Esophagus squamous epithelium (tissue), 5 donors: ENCODE measurements around the gene FRMD4A. TPM values are rescaled to one million over a fixed set of nuclear protein-coding genes. Genes with fewer than 3 reads are reported as not detected.

Experiments
- DNase-seq: peaks from one replicate; lab custom pipeline; 2025; lab: John Stamatoyannopoulos, UW
- H3K27ac ChIP-seq, 4 donors: fragments of 200-600 bp; sonication (generic); one replicate each; pipeline ENCODE4 v1.5.1; 2016 to 2019; ENCODE audit warnings: mild to moderate bottlenecking in 1 of 4
- H3K27me3 ChIP-seq, 4 donors: fragments of 200-600 bp; sonication (generic); 1 replicate in 3 of 4; 2 replicates in 1 of 4; pipeline versions ENCODE4 v1.5.1 to v1.6.0; 2017 to 2021; ENCODE audit warnings: antibody characterized with exemption in 1 of 4
- H3K36me3 ChIP-seq, 3 donors: fragments of 200-600 bp; sonication (generic); one replicate each; pipeline ENCODE4 v1.5.1; 2016 to 2019
- H3K4me1 ChIP-seq, 3 donors: fragments of 200-600 bp; sonication (generic); one replicate each; pipeline ENCODE4 v1.5.1; 2017 to 2019
- H3K4me3 ChIP-seq, 4 donors: fragments of 200-600 bp; sonication (generic); 1 replicate in 3 of 4; 2 replicates in 1 of 4; pipeline ENCODE4 v1.5.1; 2016 to 2019; ENCODE audit warnings: mild to moderate bottlenecking in 2 of 4, moderate library complexity in 1 of 4
- H3K9me3 ChIP-seq, 3 donors: fragments of 200-600 bp; sonication (generic); one replicate each; pipeline ENCODE4 v1.5.1; 2016 to 2019
- CTCF ChIP-seq, 6 experiments: fragments of 450-650 bp in 4 of 6; fragments of 200-600 bp in 2 of 6; sonication (generic) in 2 of 6; IDR thresholded peaks; one replicate each; pipeline ENCODE4 v1.5.1; 2016 to 2019; ENCODE audit warnings: antibody characterized with exemption in 6 of 6, mild to moderate bottlenecking in 4 of 6, moderate library complexity in 4 of 6
- POLR2A ChIP-seq, 4 donors: fragments of 450-650 bp; IDR thresholded peaks; one replicate each; pipeline ENCODE4 v1.6.1; 2017; ENCODE audit warnings: antibody characterized with exemption in 4 of 4, mild to moderate bottlenecking in 4 of 4, moderate library complexity in 3 of 4
- WGBS, 2 donors: methylation state at CpG; one replicate each; pipeline ENCODE4 v1.1.5; 2018; 5-methylcytosine and 5-hydroxymethylcytosine counted together
- intact Hi-C: fragments of 100-400 bp; cut with DNase I; formaldehyde crosslinking; loops from one replicate; pipeline ENCODE4 v1.15.0; 2022
- total RNA-seq, 4 donors: library from RNA; depleted of rRNA; stranded (reverse); fragments of >200 nt; gene quantifications; one replicate each; pipeline ENCODE4 v1.1.0, GENCODE V29; 2016
- donor health status: DM: yes; HTN: yes; CAD: no.

FRMD4A gene
- total RNA-seq, 4 donors from 2014 or later: 7.3 to 15.3 (median 8.6) TPM

GRCh38 chr10:13634207-13634606 is 696.5 kb downstream of the FRMD4A start:
- no peaks in the 10 kb centered on the region for H3K9me3 ChIP-seq
- H3K4me3 ChIP-seq: no peak overlapping the region
- WGBS, 2 donors: 57 to 61% methylated on average over 6 of the region's 6 CpGs
- H3K27ac ChIP-seq: peak overlapping the region in 3 of 4 donors; percentile 72 to 84 (median 76)
- H3K27me3 ChIP-seq: no peaks in the 10 kb centered on the region
- peaks cover 0 to 41% (median 4%) of the 10 kb centered on the region in 3 donors for H3K36me3 ChIP-seq
- peaks cover 0 to 18% (median 5%) of the 10 kb centered on the region in 3 donors for H3K4me1 ChIP-seq
- DNase-seq: no peak
- intact Hi-C loops: no loop called here
- no peak for TF ChIP-seq CTCF (IDR thresholded peaks at IDR 0.05)
- no peak for TF ChIP-seq POLR2A (IDR thresholded peaks at IDR 0.05)

- H3K36me3 ChIP-seq: peaks cover 0 to 36% (median 4%) of the 10 kb centered on the region in 3 donors
- 68 to 74% methylated on average over 7 of the region's 7 CpGs for WGBS, 2 donors
- no peak overlapping the region for H3K4me3 ChIP-seq
- intact Hi-C loops: no loop called here
- peak overlapping the region in 3 of 4 donors; percentile 72 to 84 (median 76) for H3K27ac ChIP-seq
- H3K4me1 ChIP-seq: peaks cover 0 to 18% (median 5%) of the 10 kb centered on the region in 3 donors
- H3K27me3 ChIP-seq: no peaks in the 10 kb centered on the region
- no peaks in the 10 kb centered on the region for H3K9me3 ChIP-seq
- DNase-seq: no peak
- TF ChIP-seq CTCF (IDR thresholded peaks at IDR 0.05) (no peak), POLR2A (IDR thresholded peaks at IDR 0.05) (no peak)
Measured at GRCh38 chr10:13633689-13634088, 697.0 kb downstream of the FRMD4A start.

GRCh38 chr10:13632884-13633440 is 697.8 kb downstream of the FRMD4A start:
- H3K27me3 ChIP-seq: no peaks in the 10 kb centered on the region
- WGBS, 2 donors: 71 to 85% methylated on average over 5 of the region's 5 CpGs
- no peak overlapping the region for H3K4me3 ChIP-seq
- intact Hi-C loops: no loop called here
- H3K9me3 ChIP-seq: no peaks in the 10 kb centered on the region
- peak overlapping the region in 3 of 4 donors; percentile 72 to 84 (median 76) for H3K27ac ChIP-seq
- H3K4me1 ChIP-seq: peaks cover 0 to 18% (median 5%) of the 10 kb centered on the region in 3 donors
- TF ChIP-seq POLR2A (IDR thresholded peaks at IDR 0.05): no peak
- TF ChIP-seq CTCF (IDR thresholded peaks at IDR 0.05): no peak
- no peak for DNase-seq
- H3K36me3 ChIP-seq: peaks cover 0 to 34% (median 4%) of the 10 kb centered on the region in 3 donors

GRCh38 chr10:13632440-13632839 is 698.3 kb downstream of the FRMD4A start:
- no peak overlapping the region for H3K4me3 ChIP-seq
- H3K27ac ChIP-seq: peak overlapping the region in 3 of 4 donors; percentile 72 to 84 (median 76)
- WGBS, 2 donors: 75 to 76% methylated on average over 3 of the region's 3 CpGs
- peaks cover 0 to 39% (median 4%) of the 10 kb centered on the region in 3 donors for H3K36me3 ChIP-seq
- H3K9me3 ChIP-seq: no peaks in the 10 kb centered on the region
- no peak for DNase-seq
- no peak for TF ChIP-seq CTCF (IDR thresholded peaks at IDR 0.05)
- no peak for TF ChIP-seq POLR2A (IDR thresholded peaks at IDR 0.05)
- H3K27me3 ChIP-seq: no peaks in the 10 kb centered on the region
- intact Hi-C loops: no loop called here
- peaks cover 0 to 17% (median 5%) of the 10 kb centered on the region in 3 donors for H3K4me1 ChIP-seq

- intact Hi-C loops: no loop called here
Measured at GRCh38 chr10:13631594-13631993, 699.1 kb downstream of the FRMD4A start.

More at GRCh38 chr10:13631594-13631993, 699.1 kb downstream of the FRMD4A start:
- Histone ChIP-seq H3K27me3 (no peaks in the 10 kb centered on the region), H3K36me3 (peaks cover 0 to 48% (median 4%) of the 10 kb centered on the region in 3 donors), H3K4me3 (no peak overlapping the region), H3K9me3 (no peaks in the 10 kb centered on the region), H3K4me1 (peaks cover 0 to 12% (median 5%) of the 10 kb centered on the region in 3 donors), H3K27ac (peak overlapping the region in 1 of 4 donors; percentile 76)
- DNase-seq: no peak
- WGBS, 2 donors: 77 to 81% methylated on average over 2 to 6 of the region's 6 CpGs
- TF ChIP-seq CTCF (IDR thresholded peaks at IDR 0.05) (no peak), POLR2A (IDR thresholded peaks at IDR 0.05) (no peak)
